Hepatocyte (in vitro differentiated cells): Measurements from ENCODE around the gene SLC6A8.

Experiments
- CTCF ChIP-seq: fragments of 200-600 bp; sonication (generic); IDR thresholded peaks from 2 replicates; pipeline ENCODE4 v1.5.1; 2016; ENCODE audit warnings: antibody characterized with exemption, mild to moderate bottlenecking; ENCODE audit not compliant: poor library complexity
- EZH2 ChIP-seq: fragments of 200-600 bp; sonication (generic); IDR thresholded peaks from 2 replicates; pipeline ENCODE4 v1.6.1; 2016; ENCODE audit warnings: antibody characterized with exemption, mild to moderate bottlenecking, borderline replicate concordance

GRCh38 chrX:153728095-153728494 lies 40.4 kb downstream of the SLC6A8 start:
- no peak for TF ChIP-seq CTCF
- TF ChIP-seq EZH2: no peak
